H1 (cell line): ENCODE data around the gene BOLL. TPM values are rescaled to one million over a fixed set of nuclear protein-coding genes. Genes with fewer than 3 reads are reported as not detected.
A peak's percentile ranks its signal among the peaks of the same experiment; 100 is the strongest.

Experiments
- BACH1 ChIP-seq: IDR thresholded peaks from 2 replicates; pipeline ENCODE4 v1.6.1; 2012; ENCODE audit warnings: low read length, improper control_type of control experiment
- CTBP2 ChIP-seq: IDR thresholded peaks from 2 replicates; pipeline ENCODE4 v1.7.0; 2011; ENCODE audit warnings: borderline replicate concordance, mild to moderate bottlenecking, moderate library complexity, mixed read lengths, low read length; ENCODE audit not compliant: insufficient read depth, insufficient read length
- EP300 ChIP-seq, 2 experiments: IDR thresholded peaks; 1 replicate in 1 of 2; 2 replicates in 1 of 2; pipeline ENCODE4 v1.6.1; 2011 to 2012; ENCODE audit warnings: low read depth in 2 of 2, low read length in 2 of 2, mild to moderate bottlenecking in 2 of 2, borderline replicate concordance in 1 of 2, inconsistent platforms in 1 of 2, moderate library complexity in 1 of 2
- FOSL1 ChIP-seq: IDR thresholded peaks from 2 replicates; pipeline ENCODE4 v1.6.1; 2011; ENCODE audit warnings: mild to moderate bottlenecking, low read depth, low read length, moderate library complexity; ENCODE audit not compliant: insufficient read depth
- KDM4A ChIP-seq: IDR thresholded peaks from one replicate; pipeline ENCODE4 v1.7.1; 2012; ENCODE audit warnings: low read depth, mild to moderate bottlenecking, moderate library complexity, low read length, inconsistent platforms; ENCODE audit not compliant: severe bottlenecking
- POLR2A ChIP-seq, 2 experiments: IDR thresholded peaks; 1 replicate in 1 of 2; 2 replicates in 1 of 2; pipeline ENCODE4 v1.6.1; 2011; ENCODE audit warnings: low read depth in 2 of 2, low read length in 2 of 2, mild to moderate bottlenecking in 2 of 2; ENCODE audit errors: control extremely low read depth in 1 of 2
- POLR2AphosphoS5 ChIP-seq: IDR thresholded peaks from 2 replicates; pipeline ENCODE4 v1.6.1; 2011; ENCODE audit warnings: low read depth, low read length
- POU5F1 ChIP-seq: IDR thresholded peaks from 2 replicates; pipeline ENCODE4 v1.6.1; 2011; ENCODE audit warnings: low read depth, mild to moderate bottlenecking, low read length, moderate library complexity
- RFX5 ChIP-seq: IDR thresholded peaks from 2 replicates; pipeline ENCODE4 v1.6.1; 2011; ENCODE audit warnings: low read depth, low read length, improper control_type of control experiment, borderline replicate concordance
- SP4 ChIP-seq: IDR thresholded peaks from 2 replicates; pipeline ENCODE4 v1.6.1; 2012; ENCODE audit warnings: low read length, inconsistent platforms
- TBP ChIP-seq: IDR thresholded peaks from 2 replicates; pipeline ENCODE4 v1.6.1; 2011; ENCODE audit warnings: low read depth, low read length, improper control_type of control experiment
- polyA plus RNA-seq, 7 experiments: library from polyadenylated mRNA; depleted of rRNA in 3 of 7; stranded (reverse) in 5 of 7; unstranded in 2 of 7; fragments of >200 nt in 5 of 7; fragments of 200-250 nt in 2 of 7; gene quantifications; 1 replicate in 5 of 7; 2 replicates in 1 of 7; 4 replicates in 1 of 7; pipeline versions ENCODE4 v1.2.1 to v1.2.3, GENCODE V29; 2011 to 2013; ENCODE audit warnings: missing spikeins in 2 of 7, mixed read lengths in 2 of 7
- total RNA-seq: library from RNA; stranded (reverse); fragmentation: NEBNext Ultra II Directional; extraction: Animal tissue kit (Norgen Biotek cat#: 25700); gene quantifications from 2 replicates; pipeline ENCODE4 v1.2.1, GENCODE V29; 2021
- TF ChIP-seq, protein P1 (sequence below): fragments of 300-600 bp; sonication (generic); IDR thresholded peaks from 2 replicates; pipeline ENCODE4 v1.7.1; 2012; ENCODE audit warnings: low read length, moderate library complexity, mild to moderate bottlenecking, inconsistent platforms; ENCODE audit not compliant: insufficient replicate concordance

Gene BOLL
- total and polyA plus RNA-seq, 2 of the 8 experiments (the other 6 are each of a cell fraction or from before 2014, with no cell fraction given) = not detected

DNA sequence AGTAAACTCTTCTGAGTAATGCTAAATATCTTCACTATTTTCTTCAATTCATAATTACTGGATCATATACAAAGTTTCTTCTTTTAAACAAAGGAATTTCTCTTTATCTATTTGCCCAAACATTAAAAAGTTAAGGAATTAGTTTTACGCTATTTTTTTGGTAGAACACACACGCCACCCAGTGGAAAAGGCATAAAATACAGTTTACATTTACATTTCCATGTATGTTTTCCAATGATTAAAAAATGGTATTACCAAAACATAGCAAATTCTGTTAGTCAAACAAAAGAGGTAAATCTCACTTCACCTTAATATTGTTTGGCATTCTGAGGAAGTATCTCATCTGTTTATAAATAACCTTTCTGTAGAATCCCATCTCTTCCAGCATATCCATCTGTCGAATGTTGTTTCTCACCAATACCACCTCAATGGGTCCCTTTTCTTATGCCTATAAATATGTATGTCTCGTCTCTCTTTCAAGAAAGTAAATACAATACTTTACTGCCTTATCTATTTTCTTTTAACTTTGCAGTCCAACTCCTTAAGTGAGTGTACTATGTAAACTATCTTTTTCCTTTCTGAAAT, 7.2 kb downstream of the BOLL start (continued):
- TF ChIP-seq, protein P1, sequence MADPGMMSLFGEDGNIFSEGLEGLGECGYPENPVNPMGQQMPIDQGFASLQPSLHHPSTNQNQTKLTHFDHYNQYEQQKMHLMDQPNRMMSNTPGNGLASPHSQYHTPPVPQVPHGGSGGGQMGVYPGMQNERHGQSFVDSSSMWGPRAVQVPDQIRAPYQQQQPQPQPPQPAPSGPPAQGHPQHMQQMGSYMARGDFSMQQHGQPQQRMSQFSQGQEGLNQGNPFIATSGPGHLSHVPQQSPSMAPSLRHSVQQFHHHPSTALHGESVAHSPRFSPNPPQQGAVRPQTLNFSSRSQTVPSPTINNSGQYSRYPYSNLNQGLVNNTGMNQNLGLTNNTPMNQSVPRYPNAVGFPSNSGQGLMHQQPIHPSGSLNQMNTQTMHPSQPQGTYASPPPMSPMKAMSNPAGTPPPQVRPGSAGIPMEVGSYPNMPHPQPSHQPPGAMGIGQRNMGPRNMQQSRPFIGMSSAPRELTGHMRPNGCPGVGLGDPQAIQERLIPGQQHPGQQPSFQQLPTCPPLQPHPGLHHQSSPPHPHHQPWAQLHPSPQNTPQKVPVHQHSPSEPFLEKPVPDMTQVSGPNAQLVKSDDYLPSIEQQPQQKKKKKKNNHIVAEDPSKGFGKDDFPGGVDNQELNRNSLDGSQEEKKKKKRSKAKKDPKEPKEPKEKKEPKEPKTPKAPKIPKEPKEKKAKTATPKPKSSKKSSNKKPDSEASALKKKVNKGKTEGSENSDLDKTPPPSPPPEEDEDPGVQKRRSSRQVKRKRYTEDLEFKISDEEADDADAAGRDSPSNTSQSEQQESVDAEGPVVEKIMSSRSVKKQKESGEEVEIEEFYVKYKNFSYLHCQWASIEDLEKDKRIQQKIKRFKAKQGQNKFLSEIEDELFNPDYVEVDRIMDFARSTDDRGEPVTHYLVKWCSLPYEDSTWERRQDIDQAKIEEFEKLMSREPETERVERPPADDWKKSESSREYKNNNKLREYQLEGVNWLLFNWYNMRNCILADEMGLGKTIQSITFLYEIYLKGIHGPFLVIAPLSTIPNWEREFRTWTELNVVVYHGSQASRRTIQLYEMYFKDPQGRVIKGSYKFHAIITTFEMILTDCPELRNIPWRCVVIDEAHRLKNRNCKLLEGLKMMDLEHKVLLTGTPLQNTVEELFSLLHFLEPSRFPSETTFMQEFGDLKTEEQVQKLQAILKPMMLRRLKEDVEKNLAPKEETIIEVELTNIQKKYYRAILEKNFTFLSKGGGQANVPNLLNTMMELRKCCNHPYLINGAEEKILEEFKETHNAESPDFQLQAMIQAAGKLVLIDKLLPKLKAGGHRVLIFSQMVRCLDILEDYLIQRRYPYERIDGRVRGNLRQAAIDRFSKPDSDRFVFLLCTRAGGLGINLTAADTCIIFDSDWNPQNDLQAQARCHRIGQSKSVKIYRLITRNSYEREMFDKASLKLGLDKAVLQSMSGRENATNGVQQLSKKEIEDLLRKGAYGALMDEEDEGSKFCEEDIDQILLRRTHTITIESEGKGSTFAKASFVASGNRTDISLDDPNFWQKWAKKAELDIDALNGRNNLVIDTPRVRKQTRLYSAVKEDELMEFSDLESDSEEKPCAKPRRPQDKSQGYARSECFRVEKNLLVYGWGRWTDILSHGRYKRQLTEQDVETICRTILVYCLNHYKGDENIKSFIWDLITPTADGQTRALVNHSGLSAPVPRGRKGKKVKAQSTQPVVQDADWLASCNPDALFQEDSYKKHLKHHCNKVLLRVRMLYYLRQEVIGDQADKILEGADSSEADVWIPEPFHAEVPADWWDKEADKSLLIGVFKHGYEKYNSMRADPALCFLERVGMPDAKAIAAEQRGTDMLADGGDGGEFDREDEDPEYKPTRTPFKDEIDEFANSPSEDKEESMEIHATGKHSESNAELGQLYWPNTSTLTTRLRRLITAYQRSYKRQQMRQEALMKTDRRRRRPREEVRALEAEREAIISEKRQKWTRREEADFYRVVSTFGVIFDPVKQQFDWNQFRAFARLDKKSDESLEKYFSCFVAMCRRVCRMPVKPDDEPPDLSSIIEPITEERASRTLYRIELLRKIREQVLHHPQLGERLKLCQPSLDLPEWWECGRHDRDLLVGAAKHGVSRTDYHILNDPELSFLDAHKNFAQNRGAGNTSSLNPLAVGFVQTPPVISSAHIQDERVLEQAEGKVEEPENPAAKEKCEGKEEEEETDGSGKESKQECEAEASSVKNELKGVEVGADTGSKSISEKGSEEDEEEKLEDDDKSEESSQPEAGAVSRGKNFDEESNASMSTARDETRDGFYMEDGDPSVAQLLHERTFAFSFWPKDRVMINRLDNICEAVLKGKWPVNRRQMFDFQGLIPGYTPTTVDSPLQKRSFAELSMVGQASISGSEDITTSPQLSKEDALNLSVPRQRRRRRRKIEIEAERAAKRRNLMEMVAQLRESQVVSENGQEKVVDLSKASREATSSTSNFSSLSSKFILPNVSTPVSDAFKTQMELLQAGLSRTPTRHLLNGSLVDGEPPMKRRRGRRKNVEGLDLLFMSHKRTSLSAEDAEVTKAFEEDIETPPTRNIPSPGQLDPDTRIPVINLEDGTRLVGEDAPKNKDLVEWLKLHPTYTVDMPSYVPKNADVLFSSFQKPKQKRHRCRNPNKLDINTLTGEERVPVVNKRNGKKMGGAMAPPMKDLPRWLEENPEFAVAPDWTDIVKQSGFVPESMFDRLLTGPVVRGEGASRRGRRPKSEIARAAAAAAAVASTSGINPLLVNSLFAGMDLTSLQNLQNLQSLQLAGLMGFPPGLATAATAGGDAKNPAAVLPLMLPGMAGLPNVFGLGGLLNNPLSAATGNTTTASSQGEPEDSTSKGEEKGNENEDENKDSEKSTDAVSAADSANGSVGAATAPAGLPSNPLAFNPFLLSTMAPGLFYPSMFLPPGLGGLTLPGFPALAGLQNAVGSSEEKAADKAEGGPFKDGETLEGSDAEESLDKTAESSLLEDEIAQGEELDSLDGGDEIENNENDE = peak; percentile 34
- TF ChIP-seq KDM4A (no peak), TBP (no peak), POLR2A (IDR thresholded peaks at IDR 0.05; ENCODE audit: control extremely low read depth in 1 of 2, low read depth in 2 of 2, low read length in 2 of 2) (no peak), FOSL1 (no peak), EP300 (IDR thresholded peaks at IDR 0.05; ENCODE audit: borderline replicate concordance in 1 of 2, low read depth in 2 of 2, low read length in 2 of 2) (no peak), CTBP2 (no peak), RFX5 (no peak), BACH1 (no peak), SP4 (no peak), POU5F1 (no peak), POLR2AphosphoS5 (no peak)
